Large intestine (tissue), 3 donors: ENCODE measurements around the gene LEFTY2. TPM values are rescaled to one million over a fixed set of nuclear protein-coding genes. Genes with fewer than 3 reads are reported as not detected.
"Not testable (repeated sequence)": the region's sequence is repeated elsewhere in the genome, so short reads cannot be mapped to it uniquely, and the experiment has no call there.

ENCODE experiments used
- DNase-seq, 2 donors: peaks; one replicate each; pipeline versions ENCODE4 v3.0.0 to v3.0.0-alpha.2; 2013
- H3K27ac ChIP-seq: one replicate; pipeline ENCODE4 v1.5.1; 2013; ENCODE audit warnings: low read length
- H3K27me3 ChIP-seq: 2 replicates; pipeline ENCODE4 v1.6.1; 2013; ENCODE audit warnings: low read length; ENCODE audit not compliant: control insufficient read depth, insufficient read depth
- H3K36me3 ChIP-seq: 2 replicates; pipeline ENCODE4 v1.6.1; 2013; ENCODE audit warnings: low read length; ENCODE audit not compliant: control insufficient read depth, insufficient read depth
- H3K4me1 ChIP-seq: one replicate; pipeline ENCODE4 v1.6.1; 2013; ENCODE audit warnings: low read length; ENCODE audit not compliant: control insufficient read depth, insufficient read depth
- H3K4me3 ChIP-seq: one replicate; pipeline ENCODE4 v1.5.1; 2013; ENCODE audit warnings: low read length
- H3K9me3 ChIP-seq: one replicate; pipeline ENCODE4 v1.6.1; 2013; ENCODE audit warnings: mild to moderate bottlenecking, low read depth, low read length, moderate library complexity; ENCODE audit not compliant: control insufficient read depth
- WGBS: methylation state at CpG from one replicate; pipeline ENCODE4 v1.1.5; 2013; ENCODE audit warnings: low lambda C conversion rate; ENCODE audit not compliant: insufficient coverage; 5-methylcytosine and 5-hydroxymethylcytosine counted together
- polyA plus RNA-seq: library from polyadenylated mRNA; unstranded; fragments of 120-200 nt; gene quantifications from one replicate; pipeline ENCODE4 v1.2.1, GENCODE V29; 2013

LEFTY2 gene
- polyA plus RNA-seq, 1 donor, result 0.25 TPM

- DNase-seq, result no peak
- Histone ChIP-seq H3K4me3 (no peak overlapping the region), H3K27ac (no peak overlapping the region), H3K4me1 (peaks cover 33% of the 10 kb centered on the region), H3K27me3 (no peaks in the 10 kb centered on the region), H3K36me3 (no peaks in the 10 kb centered on the region), H3K9me3 (no peaks in the 10 kb centered on the region)
- WGBS, result no CpG with 5 or more reads among the region's 18 CpGs
Measured at GRCh38 chr1:225888289-225888897, 52.6 kb downstream of the LEFTY2 start.

- H3K4me3 ChIP-seq, H3K9me3 ChIP-seq, H3K36me3 ChIP-seq, H3K27me3 ChIP-seq, DNase-seq, H3K27ac ChIP-seq: not testable (repeated sequence)
- WGBS, result no CpG with 5 or more reads among the region's 56 CpGs
- peaks cover 33% of the 10 kb centered on the region for H3K4me1 ChIP-seq
Measured at GRCh38 chr1:225887554-225888288, 53.3 kb downstream of the LEFTY2 start.

DNA sequence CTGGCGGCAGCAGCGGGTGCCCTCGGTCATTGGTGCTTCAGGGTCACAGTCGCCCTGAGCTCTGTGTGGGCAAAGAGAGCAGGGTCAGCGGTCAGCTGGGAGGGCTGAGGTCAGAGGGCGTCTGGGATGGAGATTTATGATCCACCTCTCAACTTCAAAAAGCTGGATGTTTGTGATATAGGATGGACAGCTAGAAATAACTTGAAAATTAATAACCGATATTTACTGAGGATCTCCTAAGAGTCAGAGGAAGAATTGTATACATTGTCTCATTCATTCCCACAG lies 54.0 kb downstream of the LEFTY2 start:
- no CpG with 5 or more reads among the region's 7 CpGs for WGBS
- Histone ChIP-seq H3K27me3 (no peaks in the 10 kb centered on the region), H3K4me3 (no peak overlapping the region), H3K27ac (no peak overlapping the region), H3K36me3 (no peaks in the 10 kb centered on the region), H3K9me3 (no peaks in the 10 kb centered on the region), H3K4me1 (peaks cover 33% of the 10 kb centered on the region)
- no peak for DNase-seq

Other genes with a start within 250 kb of the LEFTY2 start
- 304 TPM for gene SRP9, start 163.4 kb downstream of the LEFTY2 start, polyA plus RNA-seq
- gene EPHX1, start 131.1 kb downstream of the LEFTY2 start, polyA plus RNA-seq, result 51.2 TPM
- 105 TPM for gene TMEM63A, start 58.8 kb downstream of the LEFTY2 start, polyA plus RNA-seq
- gene LEFTY1, start 52.1 kb downstream of the LEFTY2 start, polyA plus RNA-seq, result 0.58 TPM
- 43.0 TPM for gene PYCR2, start 17.0 kb downstream of the LEFTY2 start, polyA plus RNA-seq
- gene SDE2, start 58.1 kb upstream of the LEFTY2 start, polyA plus RNA-seq, result 16.7 TPM
- gene H3-3A, start 121.5 kb upstream of the LEFTY2 start, polyA plus RNA-seq, result 750 TPM
- gene ACBD3, start 245.5 kb upstream of the LEFTY2 start, polyA plus RNA-seq, result 41.5 TPM